VCaP (cell line): ENCODE data around the gene MAN1B1.

Source experiments
- H3K27ac ChIP-seq: fragments of 450-650 bp; 2 replicates; pipeline ENCODE4 v1.5.1; 2017
- CTCF ChIP-seq: fragments of 450-650 bp; conservative IDR thresholded peaks from 2 replicates; pipeline ENCODE4 v1.5.1; 2017; ENCODE audit warnings: mild to moderate bottlenecking, moderate library complexity

MAN1B1 gene

GRCh38 chr9:137156567-137157375, 70.0 kb downstream of the MAN1B1 start:
- no peak for TF ChIP-seq CTCF
- no peak overlapping the region for H3K27ac ChIP-seq

- H3K27ac ChIP-seq, result no peak overlapping the region
- no peak for TF ChIP-seq CTCF
Observed at GRCh38 chr9:137157618-137158415, 71.0 kb downstream of the MAN1B1 start.

- TF ChIP-seq CTCF, result no peak
Observed at GRCh38 chr9:137158625-137159024, 71.8 kb downstream of the MAN1B1 start.

More at GRCh38 chr9:137158625-137159024, 71.8 kb downstream of the MAN1B1 start:
- no peak overlapping the region for H3K27ac ChIP-seq
